CD4-positive, CD25-positive, alpha-beta regulatory T cell (primary cell): ENCODE results near the gene CFI. TPM values are rescaled to one million over a fixed set of nuclear protein-coding genes. Genes with fewer than 3 reads are reported as not detected.

ENCODE experiments used
- ATAC-seq, 2 donors: fragments of 150-1000 bp; cut with Tn5 transposase; one replicate each; pipeline ENCODE4 v1.10.0; 2021; ENCODE audit warnings: low read depth in 2 of 2, moderate number of reproducible peaks in 2 of 2, moderate library complexity in 1 of 2
- DNase-seq, 3 donors: peaks; one replicate each; pipeline versions ENCODE4 v3.0.0 to v3.0.0-alpha.2; 2012 to 2022; ENCODE audit warnings: mixed read lengths in 1 of 3
- H3K27ac ChIP-seq: one replicate; pipeline ENCODE4 v1.7.0; 2013; ENCODE audit warnings: mild to moderate bottlenecking, low read length; ENCODE audit not compliant: insufficient read depth, poor library complexity, severe bottlenecking
- H3K27me3 ChIP-seq: one replicate; pipeline ENCODE4 v1.7.0; 2013; ENCODE audit warnings: low read length; ENCODE audit not compliant: control insufficient read depth, insufficient read depth
- H3K36me3 ChIP-seq: one replicate; pipeline ENCODE4 v1.7.0; 2013; ENCODE audit warnings: mild to moderate bottlenecking, low read length, moderate library complexity; ENCODE audit not compliant: control insufficient read depth, insufficient read depth
- H3K4me1 ChIP-seq: 2 replicates; pipeline ENCODE4 v1.7.0; 2013; ENCODE audit warnings: mild to moderate bottlenecking, low read length; ENCODE audit not compliant: insufficient read depth, control insufficient read depth, poor library complexity, severe bottlenecking
- H3K4me3 ChIP-seq: one replicate; pipeline ENCODE4 v1.7.0; 2013; ENCODE audit warnings: low read depth, mild to moderate bottlenecking, low read length, moderate library complexity
- H3K9me3 ChIP-seq, 2 experiments: 1 replicate in 1 of 2; 2 replicates in 1 of 2; pipeline ENCODE4 v1.7.0; 2013; ENCODE audit warnings: low read length in 2 of 2, mild to moderate bottlenecking in 1 of 2, moderate library complexity in 1 of 2; ENCODE audit not compliant: control insufficient read depth in 2 of 2
- H3K27ac Mint-ChIP-seq, 3 donors: one replicate each; pipeline ENCODE4 v1.8.0; 2020 to 2022; ENCODE audit warnings: mild to moderate bottlenecking in 3 of 3, mixed read lengths in 3 of 3, moderate library complexity in 2 of 3
- H3K27me3 Mint-ChIP-seq: one replicate; pipeline ENCODE4 v1.8.0; 2022; ENCODE audit warnings: mild to moderate bottlenecking, mixed read lengths
- H3K36me3 Mint-ChIP-seq: one replicate; pipeline ENCODE4 v1.8.0; 2020; ENCODE audit warnings: mixed read lengths
- H3K4me1 Mint-ChIP-seq, 4 donors: one replicate each; pipeline ENCODE4 v1.8.0; 2020 to 2022; ENCODE audit warnings: mixed read lengths in 4 of 4, mild to moderate bottlenecking in 1 of 4
- H3K4me3 Mint-ChIP-seq, 4 donors: one replicate each; pipeline ENCODE4 v1.8.0; 2020 to 2022; ENCODE audit warnings: mild to moderate bottlenecking in 4 of 4, mixed read lengths in 4 of 4, moderate library complexity in 3 of 4
- H3K9me3 Mint-ChIP-seq, 7 donors: one replicate each; pipeline ENCODE4 v1.8.0; 2020 to 2022; ENCODE audit warnings: mixed read lengths in 7 of 7, mild to moderate bottlenecking in 3 of 7, moderate library complexity in 2 of 7
- polyA plus RNA-seq, 4 donors: library from polyadenylated mRNA; unstranded; fragments of 300-500 nt; fragmentation: Illumina TruSeq; gene quantifications; one replicate each; pipeline ENCODE4 v1.2.3, GENCODE V29; 2021
- total RNA-seq: library from RNA; stranded (reverse); gene quantifications from one replicate; pipeline ENCODE4 v1.2.3, GENCODE V29; 2022

CFI gene
- total and polyA plus RNA-seq, 5 donors from 2014 or later, result not detected

GRCh38 chr4:109752525-109752924 is 49.3 kb downstream of the CFI start:
- no peak overlapping the region for H3K4me3 Mint-ChIP-seq

GRCh38 chr4:109751852-109752251 is 49.9 kb downstream of the CFI start:
- Histone ChIP-seq H3K4me1 (no peaks in the 10 kb centered on the region), H3K9me3 (no peaks in the 10 kb centered on the region), H3K27me3 (peaks cover 5% of the 10 kb centered on the region), H3K36me3 (no peaks in the 10 kb centered on the region), H3K27ac (no peak overlapping the region), H3K4me3 (no peak overlapping the region)
- peaks cover 0 to 6% (median 0%) of the 10 kb centered on the region in 4 donors for H3K4me1 Mint-ChIP-seq
- no peaks in the 10 kb centered on the region for H3K36me3 Mint-ChIP-seq
- H3K4me3 Mint-ChIP-seq, result no peak overlapping the region
- no peaks in the 10 kb centered on the region for H3K9me3 Mint-ChIP-seq
- no peak for DNase-seq
- ATAC-seq, result no peak
- peaks cover 15% of the 10 kb centered on the region for H3K27me3 Mint-ChIP-seq
- H3K27ac Mint-ChIP-seq, result no peak overlapping the region

More at GRCh38 chr4:109752525-109752924, 49.3 kb downstream of the CFI start:
- H3K27ac ChIP-seq, result no peak overlapping the region
- Mint-ChIP-seq H3K27ac (no peak overlapping the region), H3K36me3 (no peaks in the 10 kb centered on the region), H3K27me3 (peaks cover 17% of the 10 kb centered on the region), H3K9me3 (no peaks in the 10 kb centered on the region), H3K4me1 (peaks cover 0 to 6% (median 0%) of the 10 kb centered on the region in 4 donors)
- no peaks in the 10 kb centered on the region for H3K36me3 ChIP-seq
- no peak overlapping the region for H3K4me3 ChIP-seq
- ATAC-seq (no peak), DNase-seq (no peak)
- no peaks in the 10 kb centered on the region for H3K9me3 ChIP-seq
- no peaks in the 10 kb centered on the region for H3K4me1 ChIP-seq
- H3K27me3 ChIP-seq, result peaks cover 7% of the 10 kb centered on the region

DNA sequence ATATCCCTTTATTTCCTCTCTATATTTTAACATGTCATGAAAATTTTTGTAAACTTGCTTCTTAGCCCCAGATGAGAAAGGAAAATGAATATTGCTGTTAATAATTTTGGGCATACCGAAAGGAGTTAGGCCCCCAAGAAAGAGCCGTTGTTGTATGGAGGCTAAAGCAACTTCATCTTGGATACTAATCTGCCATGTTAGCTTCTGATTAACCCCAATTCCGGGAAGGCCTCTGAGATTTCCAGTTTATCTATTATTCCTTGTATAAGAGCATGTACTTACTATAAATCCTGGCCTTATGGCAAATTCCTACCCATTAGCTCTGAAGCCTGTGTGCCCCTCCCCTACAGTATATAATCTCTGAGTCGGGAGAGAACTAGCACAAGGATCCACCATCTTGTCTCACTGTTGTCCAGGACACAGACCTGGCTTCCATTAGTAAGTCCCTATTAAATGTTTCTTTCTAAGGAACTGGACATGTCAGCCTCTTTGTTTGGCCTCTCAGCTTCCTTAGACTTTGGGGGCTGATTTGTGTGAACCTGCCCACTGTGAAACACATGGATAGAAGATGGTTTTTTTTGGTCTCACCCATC is 51.1 kb downstream of the CFI start:
- Histone ChIP-seq H3K9me3 (no peaks in the 10 kb centered on the region), H3K27me3 (peaks cover 8% of the 10 kb centered on the region), H3K4me1 (no peaks in the 10 kb centered on the region), H3K36me3 (no peaks in the 10 kb centered on the region), H3K4me3 (no peak overlapping the region), H3K27ac (no peak overlapping the region)
- H3K4me1 Mint-ChIP-seq, result peaks cover 0 to 6% (median 0%) of the 10 kb centered on the region in 4 donors
- DNase-seq, result no peak
- no peaks in the 10 kb centered on the region for H3K9me3 Mint-ChIP-seq
- no peaks in the 10 kb centered on the region for H3K36me3 Mint-ChIP-seq
- H3K4me3 Mint-ChIP-seq, result no peak overlapping the region
- H3K27ac Mint-ChIP-seq, result no peak overlapping the region
- ATAC-seq, result no peak
- H3K27me3 Mint-ChIP-seq, result peaks cover 20% of the 10 kb centered on the region

DNA sequence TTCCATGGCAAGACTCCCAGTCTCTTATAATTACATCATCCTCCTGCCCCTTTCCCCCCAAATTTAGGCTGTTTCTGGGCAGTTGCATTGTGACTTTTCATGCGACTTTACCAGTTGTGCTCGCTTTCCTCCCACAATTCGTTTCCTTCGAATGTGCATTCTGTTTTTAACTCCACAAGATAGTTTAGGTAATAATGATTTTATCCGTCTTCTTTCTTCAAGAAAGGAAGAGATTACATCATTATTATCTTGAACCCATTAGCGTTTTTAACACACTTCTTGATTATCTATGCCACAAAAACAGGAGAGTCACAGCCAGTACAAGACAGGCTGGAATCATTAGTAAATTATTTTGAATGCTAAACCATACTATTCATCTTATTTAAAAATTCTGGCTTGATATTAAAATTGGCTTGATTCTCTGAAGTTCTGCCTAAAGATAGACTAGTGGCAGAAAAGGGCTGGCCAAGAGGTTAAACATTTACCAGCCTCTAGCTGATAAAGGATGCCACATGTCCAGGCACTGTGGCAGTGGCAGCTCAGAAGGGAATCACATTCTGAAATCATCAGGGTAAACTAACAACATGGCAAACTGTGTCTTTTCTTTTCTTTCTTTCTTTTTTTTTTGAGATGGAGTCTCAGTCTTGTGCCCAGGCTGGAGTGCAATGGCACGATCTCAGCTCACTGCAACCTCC is 52.3 kb downstream of the CFI start:
- Histone ChIP-seq H3K36me3 (no peaks in the 10 kb centered on the region), H3K9me3 (no peaks in the 10 kb centered on the region), H3K4me3 (no peak overlapping the region), H3K27ac (no peak overlapping the region), H3K4me1 (no peaks in the 10 kb centered on the region), H3K27me3 (peaks cover 9% of the 10 kb centered on the region)
- ATAC-seq (no peak), DNase-seq (no peak)
- Mint-ChIP-seq H3K4me1 (no peaks in the 10 kb centered on the region), H3K4me3 (no peak overlapping the region), H3K27ac (no peak overlapping the region), H3K36me3 (no peaks in the 10 kb centered on the region), H3K27me3 (peaks cover 24% of the 10 kb centered on the region), H3K9me3 (no peaks in the 10 kb centered on the region)

- H3K36me3 ChIP-seq, result no peaks in the 10 kb centered on the region
- no peak for ATAC-seq
- no peak overlapping the region for H3K4me3 ChIP-seq
- H3K27me3 Mint-ChIP-seq, result peaks cover 28% of the 10 kb centered on the region
- no peak overlapping the region for H3K27ac ChIP-seq
- H3K9me3 ChIP-seq, result no peaks in the 10 kb centered on the region
- peaks cover 11% of the 10 kb centered on the region for H3K27me3 ChIP-seq
- no peaks in the 10 kb centered on the region for H3K9me3 Mint-ChIP-seq
- H3K4me1 Mint-ChIP-seq, result no peaks in the 10 kb centered on the region
- no peaks in the 10 kb centered on the region for H3K36me3 Mint-ChIP-seq
- DNase-seq, result no peak
- no peak overlapping the region for H3K4me3 Mint-ChIP-seq
- H3K27ac Mint-ChIP-seq, result no peak overlapping the region
- no peaks in the 10 kb centered on the region for H3K4me1 ChIP-seq
Measured at GRCh38 chr4:109748114-109748513, 53.7 kb downstream of the CFI start.

GRCh38 chr4:109746728-109747127 is 55.1 kb downstream of the CFI start:
- H3K4me1 Mint-ChIP-seq, result no peaks in the 10 kb centered on the region
- no peaks in the 10 kb centered on the region for H3K36me3 Mint-ChIP-seq
- H3K27ac Mint-ChIP-seq, result no peak overlapping the region
- H3K27me3 ChIP-seq, result peaks cover 18% of the 10 kb centered on the region
- H3K27ac ChIP-seq, result no peak overlapping the region
- no peak for DNase-seq
- H3K9me3 Mint-ChIP-seq, result no peaks in the 10 kb centered on the region
- H3K4me1 ChIP-seq, result no peaks in the 10 kb centered on the region
- H3K4me3 ChIP-seq, result no peak overlapping the region
- no peaks in the 10 kb centered on the region for H3K36me3 ChIP-seq
- peaks cover 40% of the 10 kb centered on the region for H3K27me3 Mint-ChIP-seq
- ATAC-seq, result no peak
- H3K9me3 ChIP-seq, result no peaks in the 10 kb centered on the region
- H3K4me3 Mint-ChIP-seq, result no peak overlapping the region

- H3K4me1 ChIP-seq, result no peaks in the 10 kb centered on the region
- H3K4me3 ChIP-seq, result no peak overlapping the region
Measured at GRCh38 chr4:109745830-109746229, 56.0 kb downstream of the CFI start.

DNA sequence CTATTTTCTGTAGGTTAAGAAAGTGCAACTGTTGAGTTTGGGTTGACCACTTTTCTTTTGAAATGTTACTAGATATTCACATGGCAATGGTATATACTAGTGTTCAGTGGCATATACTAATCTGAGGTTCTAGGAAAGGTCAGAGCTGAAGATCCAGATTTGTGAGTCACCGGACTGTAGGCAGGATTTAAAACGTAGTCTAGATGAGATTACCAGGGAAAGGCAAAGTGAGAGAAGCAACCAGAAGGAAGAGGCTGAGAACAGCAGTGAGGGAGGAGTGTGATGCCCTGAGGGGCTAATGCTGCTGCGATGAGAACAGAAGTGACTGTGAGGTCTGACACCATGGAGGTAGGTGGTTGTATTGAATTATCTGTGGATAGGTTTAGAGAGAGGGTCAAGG is 62.3 kb downstream of the CFI start:
- ATAC-seq, result no peak
- Histone ChIP-seq H3K36me3 (no peaks in the 10 kb centered on the region), H3K9me3 (no peaks in the 10 kb centered on the region), H3K4me3 (no peak overlapping the region), H3K4me1 (no peaks in the 10 kb centered on the region), H3K27ac (no peak overlapping the region), H3K27me3 (peaks cover 12% of the 10 kb centered on the region)
- no peak for DNase-seq
- no peaks in the 10 kb centered on the region for H3K4me1 Mint-ChIP-seq
- H3K27ac Mint-ChIP-seq, result no peak overlapping the region
- peaks cover 63% of the 10 kb centered on the region for H3K27me3 Mint-ChIP-seq
- H3K9me3 Mint-ChIP-seq, result peaks cover 0 to 1% (median 0%) of the 10 kb centered on the region in 7 donors
- H3K4me3 Mint-ChIP-seq, result no peak overlapping the region
- H3K36me3 Mint-ChIP-seq, result peaks cover 4% of the 10 kb centered on the region

More at GRCh38 chr4:109745830-109746229, 56.0 kb downstream of the CFI start:
- H3K27me3 Mint-ChIP-seq, result peaks cover 48% of the 10 kb centered on the region
- no peaks in the 10 kb centered on the region for H3K36me3 Mint-ChIP-seq
- H3K4me3 Mint-ChIP-seq, result no peak overlapping the region
- Histone ChIP-seq H3K27me3 (peaks cover 20% of the 10 kb centered on the region), H3K9me3 (no peaks in the 10 kb centered on the region), H3K27ac (no peak overlapping the region), H3K36me3 (no peaks in the 10 kb centered on the region)
- H3K9me3 Mint-ChIP-seq, result no peaks in the 10 kb centered on the region
- no peak overlapping the region for H3K27ac Mint-ChIP-seq
- no peak for DNase-seq
- no peak for ATAC-seq
- H3K4me1 Mint-ChIP-seq, result no peaks in the 10 kb centered on the region
